ENCODE results near the gene PTGFRN. TPM values are rescaled to one million over a fixed set of nuclear protein-coding genes. Genes with fewer than 3 reads are reported as not detected.

Gene PTGFRN
- total RNA-seq, 2 donors from 2014 or later, result 10.1 to 11.1 TPM

DNA sequence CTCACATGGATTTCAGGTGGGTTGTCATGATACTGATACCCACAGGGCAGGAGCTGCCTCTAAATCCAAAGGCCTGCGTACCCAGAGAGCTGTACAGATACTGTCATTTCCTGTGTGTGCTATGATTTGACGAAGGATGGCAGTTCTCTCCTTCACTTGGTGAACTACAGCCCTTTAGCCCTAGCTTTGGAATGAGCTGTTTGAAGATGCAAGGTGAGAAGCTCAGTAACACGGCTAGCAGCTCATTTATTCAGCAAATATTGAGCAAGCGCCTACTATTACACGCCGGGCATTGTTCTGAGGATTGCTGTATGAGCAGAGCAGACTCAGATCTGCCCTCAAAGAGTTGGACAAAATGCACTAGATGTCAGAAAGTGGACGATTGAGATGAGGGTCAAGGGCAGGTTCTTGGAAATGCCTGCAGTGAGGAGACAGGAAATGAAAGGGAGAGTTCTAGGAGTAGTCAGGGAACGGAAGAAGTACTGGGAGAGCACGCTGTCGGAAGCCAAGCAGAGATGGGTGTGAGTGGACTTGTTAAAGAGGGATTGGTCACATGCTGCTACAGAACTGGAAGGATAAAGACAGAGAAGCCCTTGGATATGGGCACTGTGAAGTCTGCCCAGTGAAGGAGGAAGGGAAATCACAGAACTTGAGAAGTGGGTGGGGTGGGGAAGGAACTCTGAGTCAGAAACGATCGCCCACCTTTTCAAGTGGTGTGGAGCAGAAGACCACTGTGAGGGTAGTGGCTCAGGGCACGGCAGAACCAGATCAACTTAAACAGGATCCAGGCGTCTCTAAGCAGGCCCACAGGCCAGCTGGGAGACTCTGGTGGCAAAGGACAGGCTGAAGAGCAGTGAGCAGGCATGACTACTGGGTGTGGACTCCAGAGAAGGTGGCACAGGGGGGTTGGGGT, 7.1 kb downstream of the PTGFRN start:
- H3K4me1 Mint-ChIP-seq, result peaks cover 5% of the 10 kb centered on the region
- ATAC-seq (replicated peaks), result no peak
- no peaks in the 10 kb centered on the region for H3K9me3 Mint-ChIP-seq
- no peaks in the 10 kb centered on the region for H3K36me3 Mint-ChIP-seq (ENCODE audit: low read depth)
- peaks cover 3% of the 10 kb centered on the region for H3K27me3 Mint-ChIP-seq
- no peak overlapping the region for H3K4me3 Mint-ChIP-seq
- no peak overlapping the region for H3K27ac Mint-ChIP-seq

GRCh38 chr1:116918714-116919357, 9.1 kb downstream of the PTGFRN start:
- H3K9me3 Mint-ChIP-seq, result no peaks in the 10 kb centered on the region
- H3K27ac Mint-ChIP-seq, result no peak overlapping the region
- H3K27me3 Mint-ChIP-seq, result peaks cover 4% of the 10 kb centered on the region
- H3K4me3 Mint-ChIP-seq, result no peak overlapping the region
- no peak for ATAC-seq (replicated peaks)
- H3K36me3 Mint-ChIP-seq (ENCODE audit: low read depth), result no peaks in the 10 kb centered on the region
- peaks cover 5% of the 10 kb centered on the region for H3K4me1 Mint-ChIP-seq

DNA sequence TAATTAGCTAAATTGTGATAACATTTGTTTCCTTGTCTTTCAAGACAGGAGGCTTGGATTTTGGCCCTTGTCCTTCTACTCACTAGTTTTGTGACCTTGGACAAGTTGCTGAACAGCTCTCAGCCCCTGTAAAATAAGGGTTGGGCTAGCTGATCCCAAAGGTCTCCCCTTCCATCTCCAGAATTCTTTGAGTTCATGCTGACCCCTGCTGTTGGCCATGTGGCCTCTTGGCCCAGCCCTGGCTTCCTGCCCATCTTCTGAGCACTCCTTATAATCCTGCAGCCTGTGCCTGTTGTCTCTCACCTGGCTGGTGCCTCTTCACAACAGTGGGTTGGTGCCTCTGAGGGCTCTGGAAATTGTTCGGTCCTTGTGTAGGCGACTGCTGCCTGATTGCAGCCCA, 10.1 kb downstream of the PTGFRN start:
- H3K27ac Mint-ChIP-seq, result no peak overlapping the region
- no peaks in the 10 kb centered on the region for H3K9me3 Mint-ChIP-seq
- no peak overlapping the region for H3K4me3 Mint-ChIP-seq
- no peak for ATAC-seq (replicated peaks)
- H3K27me3 Mint-ChIP-seq, result peaks cover 4% of the 10 kb centered on the region
- peaks cover 4% of the 10 kb centered on the region for H3K4me1 Mint-ChIP-seq
- no peaks in the 10 kb centered on the region for H3K36me3 Mint-ChIP-seq (ENCODE audit: low read depth)

- H3K4me1 Mint-ChIP-seq, result no peaks in the 10 kb centered on the region
- H3K27me3 Mint-ChIP-seq, result peaks cover 4% of the 10 kb centered on the region
- no peaks in the 10 kb centered on the region for H3K36me3 Mint-ChIP-seq (ENCODE audit: low read depth)
- peak; percentile 72 for ATAC-seq (replicated peaks)
- H3K27ac Mint-ChIP-seq, result no peak overlapping the region
- no peak overlapping the region for H3K4me3 Mint-ChIP-seq
- no peaks in the 10 kb centered on the region for H3K9me3 Mint-ChIP-seq
Measured at GRCh38 chr1:116920211-116920610, 10.5 kb downstream of the PTGFRN start.

DNA sequence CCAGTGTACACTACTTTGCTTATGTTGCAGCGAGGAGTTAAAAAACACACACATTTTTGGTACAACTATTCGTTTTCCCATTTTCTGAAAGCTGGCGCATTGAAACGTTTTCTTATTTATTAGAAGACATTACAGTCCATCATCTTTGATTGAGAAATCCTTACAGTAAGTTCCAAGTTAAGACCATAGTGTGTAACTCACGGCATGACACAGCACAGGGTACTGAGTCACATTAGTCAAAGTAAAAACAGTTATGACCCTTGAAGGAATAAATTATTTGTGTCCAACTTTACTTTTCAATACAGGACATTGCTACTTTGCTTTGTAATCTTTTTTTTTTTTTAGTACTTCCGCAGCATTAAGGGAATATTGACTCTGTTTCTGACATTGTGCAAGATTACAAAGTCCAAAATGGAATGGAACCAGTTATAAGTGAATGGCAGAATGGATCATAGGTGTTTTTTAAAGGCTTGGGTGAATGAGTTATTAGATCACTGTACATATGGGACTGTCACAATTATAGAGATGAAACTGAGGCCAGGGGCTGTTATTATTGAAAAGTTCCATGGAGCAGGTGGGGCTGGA, 11.7 kb downstream of the PTGFRN start:
- H3K27ac Mint-ChIP-seq, result no peak overlapping the region
- no peaks in the 10 kb centered on the region for H3K9me3 Mint-ChIP-seq

DNA sequence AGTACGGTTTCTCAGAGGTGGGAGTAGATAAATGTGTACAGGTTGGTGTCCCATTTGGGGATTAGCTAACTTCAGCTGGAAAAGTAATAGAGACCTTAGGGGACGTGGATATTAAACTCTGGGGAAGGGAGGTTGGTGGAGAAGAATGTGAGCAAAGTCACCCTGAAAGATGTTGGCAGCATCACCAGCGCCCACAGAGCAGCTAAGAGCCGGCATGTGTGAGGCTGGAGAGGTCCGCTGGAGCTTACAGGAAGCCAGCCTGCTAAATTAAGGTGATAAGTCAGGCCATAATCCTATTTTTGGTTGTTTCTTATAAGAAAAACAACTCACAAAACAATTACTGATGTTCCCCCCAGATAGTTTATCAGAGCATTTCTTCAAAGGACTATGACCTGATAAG, 12.2 kb downstream of the PTGFRN start:
- Mint-ChIP-seq H3K9me3 (no peaks in the 10 kb centered on the region), H3K4me3 (no peak overlapping the region), H3K4me1 (no peaks in the 10 kb centered on the region), H3K27ac (no peak overlapping the region), H3K36me3 (ENCODE audit: low read depth) (no peaks in the 10 kb centered on the region), H3K27me3 (peaks cover 4% of the 10 kb centered on the region)
- ATAC-seq (replicated peaks), result no peak

More for the DNA sequence above, 11.7 kb downstream of the PTGFRN start:
- H3K4me1 Mint-ChIP-seq, result no peaks in the 10 kb centered on the region
- H3K27me3 Mint-ChIP-seq, result peaks cover 4% of the 10 kb centered on the region
- H3K4me3 Mint-ChIP-seq, result no peak overlapping the region
- ATAC-seq (replicated peaks), result no peak
- no peaks in the 10 kb centered on the region for H3K36me3 Mint-ChIP-seq (ENCODE audit: low read depth)

GRCh38 chr1:116923421-116923820, 13.7 kb downstream of the PTGFRN start:
- no peaks in the 10 kb centered on the region for H3K36me3 Mint-ChIP-seq (ENCODE audit: low read depth)
- H3K4me3 Mint-ChIP-seq, result no peak overlapping the region
- H3K9me3 Mint-ChIP-seq, result no peaks in the 10 kb centered on the region
- H3K27ac Mint-ChIP-seq, result no peak overlapping the region
- peaks cover 4% of the 10 kb centered on the region for H3K27me3 Mint-ChIP-seq
- H3K4me1 Mint-ChIP-seq, result no peaks in the 10 kb centered on the region
- no peak for ATAC-seq (replicated peaks)

GRCh38 chr1:116927049-116927798, 17.5 kb downstream of the PTGFRN start:
- no peak for ATAC-seq (replicated peaks)
- Mint-ChIP-seq H3K4me1 (no peaks in the 10 kb centered on the region), H3K27ac (no peak overlapping the region), H3K9me3 (no peaks in the 10 kb centered on the region), H3K36me3 (ENCODE audit: low read depth) (no peaks in the 10 kb centered on the region), H3K4me3 (no peak overlapping the region), H3K27me3 (no peaks in the 10 kb centered on the region)

DNA sequence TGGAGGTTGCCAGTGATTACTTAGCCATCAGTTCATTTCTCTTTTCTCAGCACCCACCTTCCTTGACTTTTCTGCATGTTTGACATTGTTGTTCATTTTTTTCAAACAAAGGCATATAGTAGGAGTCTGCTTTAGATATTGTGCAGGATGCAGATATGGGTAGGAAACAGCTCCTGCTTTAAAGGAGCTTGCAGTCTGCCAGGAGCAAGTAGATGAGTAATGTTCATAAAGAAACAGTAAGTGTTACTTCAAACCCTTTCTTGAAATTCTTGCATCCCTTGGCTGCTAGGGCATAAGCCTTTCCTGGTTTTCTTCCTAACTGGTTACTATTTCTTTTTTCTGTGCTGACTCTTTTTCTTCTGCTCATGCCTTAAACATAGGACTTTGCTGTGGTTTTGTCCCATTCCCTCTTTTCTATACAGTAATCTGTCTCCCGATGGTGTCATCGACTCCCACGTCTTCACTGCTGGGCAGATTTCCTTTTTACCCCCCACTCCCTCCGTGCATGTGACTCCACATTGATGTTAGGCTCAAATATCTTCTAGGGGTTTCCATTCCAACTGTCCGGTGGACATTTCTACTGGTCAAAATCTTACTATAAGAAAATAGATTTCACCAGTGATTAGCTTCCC, 20.4 kb downstream of the PTGFRN start:
- Mint-ChIP-seq H3K27me3 (no peaks in the 10 kb centered on the region), H3K4me1 (peaks cover 16% of the 10 kb centered on the region), H3K27ac (no peak overlapping the region), H3K4me3 (no peak overlapping the region), H3K9me3 (no peaks in the 10 kb centered on the region), H3K36me3 (ENCODE audit: low read depth) (no peaks in the 10 kb centered on the region)
- ATAC-seq (replicated peaks), result no peak

GRCh38 chr1:116931016-116931918, 21.6 kb downstream of the PTGFRN start:
- Mint-ChIP-seq H3K4me1 (peaks cover 17% of the 10 kb centered on the region), H3K27me3 (no peaks in the 10 kb centered on the region), H3K36me3 (ENCODE audit: low read depth) (no peaks in the 10 kb centered on the region), H3K9me3 (no peaks in the 10 kb centered on the region), H3K4me3 (no peak overlapping the region), H3K27ac (no peak overlapping the region)
- peak; percentile 88 for ATAC-seq (replicated peaks)

- H3K27ac Mint-ChIP-seq, result peak overlapping the region; percentile 58
Measured at GRCh38 chr1:116933606-116934515, 24.1 kb downstream of the PTGFRN start.

DNA sequence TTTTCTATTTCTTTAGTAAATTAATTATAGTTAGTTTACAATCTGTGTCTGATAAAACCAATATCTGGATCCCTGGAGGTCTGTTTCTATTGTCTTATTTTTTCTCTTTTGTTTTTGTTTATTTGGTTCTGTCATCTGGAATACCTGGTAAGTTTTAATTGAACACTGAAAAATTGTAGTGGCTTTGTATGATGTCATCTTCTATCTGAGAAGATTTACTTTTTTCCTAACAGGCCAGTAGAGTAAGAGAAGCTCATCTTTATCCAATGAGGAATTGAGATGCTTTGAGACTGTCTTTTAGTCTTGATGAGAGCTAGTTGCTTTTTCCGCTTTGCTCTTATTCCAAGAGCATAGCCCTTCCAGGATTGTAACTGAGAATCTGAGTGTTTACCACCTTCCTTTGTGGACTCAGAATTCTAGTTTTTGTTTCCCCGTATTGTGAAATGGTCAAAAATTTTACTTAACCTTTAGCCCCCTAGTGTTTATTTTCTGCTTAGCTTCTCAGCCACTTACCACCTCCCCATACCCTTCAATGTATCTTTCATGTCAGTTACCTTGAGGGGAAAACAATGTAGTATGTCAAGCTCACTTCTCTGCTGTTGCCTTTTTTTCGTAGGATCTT, 25.0 kb downstream of the PTGFRN start:
- peak overlapping the region; percentile 58 for H3K27ac Mint-ChIP-seq
- no peaks in the 10 kb centered on the region for H3K27me3 Mint-ChIP-seq
- peaks cover 17% of the 10 kb centered on the region for H3K4me1 Mint-ChIP-seq
- no peak for ATAC-seq (replicated peaks)
- H3K4me3 Mint-ChIP-seq, result peak overlapping the region; percentile 36
- H3K9me3 Mint-ChIP-seq, result no peaks in the 10 kb centered on the region
- no peaks in the 10 kb centered on the region for H3K36me3 Mint-ChIP-seq (ENCODE audit: low read depth)

More at GRCh38 chr1:116933606-116934515, 24.1 kb downstream of the PTGFRN start:
- H3K4me1 Mint-ChIP-seq, result peaks cover 17% of the 10 kb centered on the region
- no peaks in the 10 kb centered on the region for H3K9me3 Mint-ChIP-seq
- H3K27me3 Mint-ChIP-seq, result no peaks in the 10 kb centered on the region
- no peaks in the 10 kb centered on the region for H3K36me3 Mint-ChIP-seq (ENCODE audit: low read depth)
- peak; percentile 75 for ATAC-seq (replicated peaks)
- H3K4me3 Mint-ChIP-seq, result peak overlapping the region; percentile 36

Measured in activated T-helper 17 cell treated with anti-CD3 and anti-CD28 coated beads, Interleukin-2, amount 50 U/mL, for 72 hours (primary cell).